OCI-LY1 (cell line): ENCODE data around the gene FBXW5.

Source experiments
- EZH2 ChIP-seq: fragments of 200-600 bp; sonication (generic), shearing (Covaris generic); IDR thresholded peaks from 2 replicates; pipeline ENCODE4 v1.8.0; 2017; ENCODE audit warnings: borderline replicate concordance, mixed run types, mild to moderate bottlenecking, antibody characterized with exemption, low read length, moderate library complexity, mixed read lengths
- TF ChIP-seq, protein P1 (sequence below): fragments of 200-600 bp; sonication (generic), shearing (Covaris generic); IDR thresholded peaks from 2 replicates; pipeline ENCODE4 v1.5.1; 2017; ENCODE audit warnings: mild to moderate bottlenecking, antibody characterized with exemption, low read length, moderate library complexity, mixed read lengths

DNA sequence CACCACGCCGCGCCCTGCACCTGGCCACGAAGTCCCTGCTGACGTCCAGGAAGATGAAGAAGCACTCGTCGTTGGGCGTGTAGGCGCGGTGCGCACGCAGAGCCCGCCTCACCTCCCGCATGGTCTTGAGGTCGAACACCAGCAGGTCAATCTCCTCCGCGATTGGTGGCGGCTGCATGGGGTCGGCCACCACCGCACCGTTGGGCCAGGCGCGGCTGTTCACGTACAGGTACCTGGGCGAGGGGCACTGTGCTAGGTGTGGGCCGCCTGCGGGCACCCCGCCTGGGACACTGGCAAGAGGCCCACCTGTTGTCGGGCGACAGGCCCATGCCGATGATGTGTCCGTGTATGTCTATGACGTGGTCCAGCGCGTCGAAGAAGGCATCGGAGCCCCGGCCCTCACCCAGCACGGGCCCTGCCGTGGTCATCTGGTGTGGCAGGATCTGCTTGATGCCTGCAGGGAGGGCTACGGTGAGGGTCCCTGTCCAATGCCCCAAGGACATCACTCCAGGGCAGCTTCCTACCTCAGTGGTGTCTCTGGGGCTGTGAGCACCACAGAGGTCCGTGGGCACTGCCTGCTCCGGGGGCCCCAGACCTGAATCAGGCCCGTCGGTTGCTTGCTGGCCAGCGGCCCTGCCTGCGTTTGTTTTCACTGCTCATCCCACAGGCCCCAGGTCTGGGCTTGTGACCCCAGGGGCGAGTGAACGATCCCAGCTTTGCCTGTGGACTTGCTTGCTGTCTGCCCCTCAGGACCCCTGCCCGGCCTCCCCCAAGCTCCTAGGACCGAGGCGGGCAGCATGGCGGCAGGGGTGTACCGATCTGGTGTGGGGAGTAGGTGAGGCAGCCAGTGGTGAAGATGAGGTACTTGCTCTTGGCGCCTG, 3.1 kb downstream of the FBXW5 start:
- TF ChIP-seq, protein P1, sequence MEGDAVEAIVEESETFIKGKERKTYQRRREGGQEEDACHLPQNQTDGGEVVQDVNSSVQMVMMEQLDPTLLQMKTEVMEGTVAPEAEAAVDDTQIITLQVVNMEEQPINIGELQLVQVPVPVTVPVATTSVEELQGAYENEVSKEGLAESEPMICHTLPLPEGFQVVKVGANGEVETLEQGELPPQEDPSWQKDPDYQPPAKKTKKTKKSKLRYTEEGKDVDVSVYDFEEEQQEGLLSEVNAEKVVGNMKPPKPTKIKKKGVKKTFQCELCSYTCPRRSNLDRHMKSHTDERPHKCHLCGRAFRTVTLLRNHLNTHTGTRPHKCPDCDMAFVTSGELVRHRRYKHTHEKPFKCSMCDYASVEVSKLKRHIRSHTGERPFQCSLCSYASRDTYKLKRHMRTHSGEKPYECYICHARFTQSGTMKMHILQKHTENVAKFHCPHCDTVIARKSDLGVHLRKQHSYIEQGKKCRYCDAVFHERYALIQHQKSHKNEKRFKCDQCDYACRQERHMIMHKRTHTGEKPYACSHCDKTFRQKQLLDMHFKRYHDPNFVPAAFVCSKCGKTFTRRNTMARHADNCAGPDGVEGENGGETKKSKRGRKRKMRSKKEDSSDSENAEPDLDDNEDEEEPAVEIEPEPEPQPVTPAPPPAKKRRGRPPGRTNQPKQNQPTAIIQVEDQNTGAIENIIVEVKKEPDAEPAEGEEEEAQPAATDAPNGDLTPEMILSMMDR, result no peak
- no peak for TF ChIP-seq EZH2
